GM21360 (cell line): ENCODE measurements around the gene GUCY2F.
A peak's percentile ranks its signal among the peaks of the same experiment; 100 is the strongest.

Experiments used
- ATAC-seq: cut with Tn5 transposase; IDR thresholded peaks from one replicate; pipeline ENCODE4 v1.9.1; 2021; ENCODE audit warnings: mild to moderate bottlenecking, moderate library complexity; ENCODE audit not compliant: unreplicated experiment

Gene GUCY2F

GRCh38 chrX:109398061-109398460, 83.8 kb downstream of the GUCY2F start:
- ATAC-seq = no peak

GRCh38 chrX:109393859-109394258, 88.0 kb downstream of the GUCY2F start:
- ATAC-seq = peak; percentile 68

- no peak for ATAC-seq
Measured at GRCh38 chrX:109392895-109393294, 89.0 kb downstream of the GUCY2F start.

GRCh38 chrX:109390556-109390955, 91.3 kb downstream of the GUCY2F start:
- ATAC-seq = no peak

GRCh38 chrX:109389917-109390316, 92.0 kb downstream of the GUCY2F start:
- ATAC-seq = no peak

- ATAC-seq = no peak
Measured at GRCh38 chrX:109384699-109385098, 97.2 kb downstream of the GUCY2F start.

- no peak for ATAC-seq
Measured at GRCh38 chrX:109382332-109382731, 99.6 kb downstream of the GUCY2F start.

- no peak for ATAC-seq
Measured at GRCh38 chrX:109378281-109378680, 103.6 kb downstream of the GUCY2F start.

- ATAC-seq = no peak
Measured at GRCh38 chrX:109374262-109374960, 107.5 kb downstream of the GUCY2F start.

- ATAC-seq = no peak
Measured at GRCh38 chrX:109373468-109373867, 108.4 kb downstream of the GUCY2F start.

GRCh38 chrX:109372716-109373115, 109.2 kb downstream of the GUCY2F start:
- ATAC-seq = no peak

GRCh38 chrX:109372291-109372690, 109.6 kb downstream of the GUCY2F start:
- no peak for ATAC-seq

GRCh38 chrX:109362101-109362500, 119.8 kb downstream of the GUCY2F start:
- no peak for ATAC-seq

- no peak for ATAC-seq
Measured at GRCh38 chrX:109360301-109360700, 121.6 kb downstream of the GUCY2F start.

GRCh38 chrX:109357706-109358105, 124.2 kb downstream of the GUCY2F start:
- no peak for ATAC-seq

GRCh38 chrX:109356684-109357083, 125.2 kb downstream of the GUCY2F start:
- no peak for ATAC-seq

GRCh38 chrX:109352066-109352588, 129.8 kb downstream of the GUCY2F start:
- no peak for ATAC-seq

- no peak for ATAC-seq
Measured at GRCh38 chrX:109351557-109351956, 130.3 kb downstream of the GUCY2F start.

- no peak for ATAC-seq
Measured at GRCh38 chrX:109350551-109350950, 131.3 kb downstream of the GUCY2F start.

GRCh38 chrX:109350051-109350450, 131.8 kb downstream of the GUCY2F start:
- ATAC-seq = no peak

GRCh38 chrX:109347632-109348031, 134.3 kb downstream of the GUCY2F start:
- ATAC-seq = no peak

GRCh38 chrX:109346491-109346890, 135.4 kb downstream of the GUCY2F start:
- ATAC-seq = no peak

- no peak for ATAC-seq
Measured at GRCh38 chrX:109345856-109346255, 136.0 kb downstream of the GUCY2F start.
